ENCODE data around the gene TSHZ2. TPM values are rescaled to one million over a fixed set of nuclear protein-coding genes. Genes with fewer than 3 reads are reported as not detected.

The TSHZ2 gene
- total and polyA plus RNA-seq, 5 donors from 2014 or later: 1.00 to 41.7 (median 2.1) TPM

- Histone ChIP-seq H3K27ac (ENCODE audit: insufficient read depth, low read length, poor library complexity, severe bottlenecking) (no peak overlapping the region), H3K27me3 (ENCODE audit: control insufficient read depth, insufficient read depth, low read length) (peaks cover 1% of the 10 kb centered on the region), H3K9me3 (ENCODE audit: control insufficient read depth in 2 of 2, low read length in 2 of 2) (no peaks in the 10 kb centered on the region), H3K36me3 (ENCODE audit: control insufficient read depth, insufficient read depth, low read length) (no peaks in the 10 kb centered on the region), H3K4me1 (ENCODE audit: control insufficient read depth, insufficient read depth, low read length, poor library complexity, severe bottlenecking) (no peaks in the 10 kb centered on the region), H3K4me3 (ENCODE audit: low read depth, low read length) (no peak overlapping the region)
- Mint-ChIP-seq H3K27me3 (no peaks in the 10 kb centered on the region), H3K4me1 (peaks cover 0 to 2% (median 0%) of the 10 kb centered on the region in 4 donors), H3K36me3 (no peaks in the 10 kb centered on the region), H3K27ac (no peak overlapping the region), H3K4me3 (no peak overlapping the region), H3K9me3 (no peaks in the 10 kb centered on the region)
- no peak for ATAC-seq (ENCODE audit: low read depth in 2 of 2)
- DNase-seq: no peak
These were observed 207.6 kb downstream of the TSHZ2 start for GRCh38 chr20:53179749-53180148.

GRCh38 chr20:53180928-53181362 is 208.8 kb downstream of the TSHZ2 start:
- H3K4me3 Mint-ChIP-seq: peak overlapping the region in 1 of 4 donors; percentile 83
- ATAC-seq (ENCODE audit: low read depth in 2 of 2) (no peak), DNase-seq (no peak)
- H3K36me3 Mint-ChIP-seq: no peaks in the 10 kb centered on the region
- peaks cover 0 to 2% (median 0%) of the 10 kb centered on the region in 4 donors for H3K4me1 Mint-ChIP-seq
- H3K9me3 Mint-ChIP-seq: no peaks in the 10 kb centered on the region
- no peak overlapping the region for H3K4me3 ChIP-seq (ENCODE audit: low read depth, low read length)
- no peak overlapping the region for H3K27ac ChIP-seq (ENCODE audit: insufficient read depth, low read length, poor library complexity, severe bottlenecking)
- H3K36me3 ChIP-seq (ENCODE audit: control insufficient read depth, insufficient read depth, low read length): no peaks in the 10 kb centered on the region
- H3K9me3 ChIP-seq (ENCODE audit: control insufficient read depth in 2 of 2, low read length in 2 of 2): no peaks in the 10 kb centered on the region
- no peak overlapping the region for H3K27ac Mint-ChIP-seq
- no peaks in the 10 kb centered on the region for H3K4me1 ChIP-seq (ENCODE audit: control insufficient read depth, insufficient read depth, low read length, poor library complexity, severe bottlenecking)
- no peaks in the 10 kb centered on the region for H3K27me3 ChIP-seq (ENCODE audit: control insufficient read depth, insufficient read depth, low read length)
- no peaks in the 10 kb centered on the region for H3K27me3 Mint-ChIP-seq

GRCh38 chr20:53181866-53182376 is 209.8 kb downstream of the TSHZ2 start:
- no peaks in the 10 kb centered on the region for H3K9me3 ChIP-seq (ENCODE audit: control insufficient read depth in 2 of 2, low read length in 2 of 2)
- Mint-ChIP-seq H3K36me3 (no peaks in the 10 kb centered on the region), H3K4me1 (no peaks in the 10 kb centered on the region), H3K27me3 (no peaks in the 10 kb centered on the region), H3K9me3 (no peaks in the 10 kb centered on the region), H3K27ac (no peak overlapping the region), H3K4me3 (no peak overlapping the region)
- H3K4me3 ChIP-seq (ENCODE audit: low read depth, low read length): no peak overlapping the region
- no peaks in the 10 kb centered on the region for H3K36me3 ChIP-seq (ENCODE audit: control insufficient read depth, insufficient read depth, low read length)
- H3K27ac ChIP-seq (ENCODE audit: insufficient read depth, low read length, poor library complexity, severe bottlenecking): no peak overlapping the region
- ATAC-seq (ENCODE audit: low read depth in 2 of 2) (no peak), DNase-seq (no peak)
- no peaks in the 10 kb centered on the region for H3K27me3 ChIP-seq (ENCODE audit: control insufficient read depth, insufficient read depth, low read length)
- no peaks in the 10 kb centered on the region for H3K4me1 ChIP-seq (ENCODE audit: control insufficient read depth, insufficient read depth, low read length, poor library complexity, severe bottlenecking)

GRCh38 chr20:53183181-53183580 is 211.0 kb downstream of the TSHZ2 start:
- H3K27ac Mint-ChIP-seq: no peak overlapping the region
- no peaks in the 10 kb centered on the region for H3K9me3 Mint-ChIP-seq
- Histone ChIP-seq H3K36me3 (ENCODE audit: control insufficient read depth, insufficient read depth, low read length) (no peaks in the 10 kb centered on the region), H3K27me3 (ENCODE audit: control insufficient read depth, insufficient read depth, low read length) (no peaks in the 10 kb centered on the region), H3K4me1 (ENCODE audit: control insufficient read depth, insufficient read depth, low read length, poor library complexity, severe bottlenecking) (no peaks in the 10 kb centered on the region), H3K9me3 (ENCODE audit: control insufficient read depth in 2 of 2, low read length in 2 of 2) (no peaks in the 10 kb centered on the region), H3K4me3 (ENCODE audit: low read depth, low read length) (no peak overlapping the region), H3K27ac (ENCODE audit: insufficient read depth, low read length, poor library complexity, severe bottlenecking) (no peak overlapping the region)
- no peaks in the 10 kb centered on the region for H3K4me1 Mint-ChIP-seq
- ATAC-seq (ENCODE audit: low read depth in 2 of 2) (no peak), DNase-seq (no peak)
- H3K4me3 Mint-ChIP-seq: no peak overlapping the region
- H3K27me3 Mint-ChIP-seq: no peaks in the 10 kb centered on the region
- no peaks in the 10 kb centered on the region for H3K36me3 Mint-ChIP-seq

- H3K4me1 ChIP-seq (ENCODE audit: control insufficient read depth, insufficient read depth, low read length, poor library complexity, severe bottlenecking): no peaks in the 10 kb centered on the region
- peaks cover 0 to 1% (median 0%) of the 10 kb centered on the region in 4 donors for H3K4me1 Mint-ChIP-seq
- no peaks in the 10 kb centered on the region for H3K9me3 Mint-ChIP-seq
- no peak overlapping the region for H3K4me3 Mint-ChIP-seq
- ATAC-seq (ENCODE audit: low read depth in 2 of 2) (no peak), DNase-seq (no peak)
- peaks cover 2% of the 10 kb centered on the region for H3K27me3 Mint-ChIP-seq
- H3K9me3 ChIP-seq (ENCODE audit: control insufficient read depth in 2 of 2, low read length in 2 of 2): no peaks in the 10 kb centered on the region
- no peak overlapping the region for H3K27ac ChIP-seq (ENCODE audit: insufficient read depth, low read length, poor library complexity, severe bottlenecking)
- H3K27ac Mint-ChIP-seq: no peak overlapping the region
- H3K36me3 ChIP-seq (ENCODE audit: control insufficient read depth, insufficient read depth, low read length): no peaks in the 10 kb centered on the region
- H3K36me3 Mint-ChIP-seq: no peaks in the 10 kb centered on the region
- no peak overlapping the region for H3K4me3 ChIP-seq (ENCODE audit: low read depth, low read length)
- no peaks in the 10 kb centered on the region for H3K27me3 ChIP-seq (ENCODE audit: control insufficient read depth, insufficient read depth, low read length)
These were observed 214.5 kb downstream of the TSHZ2 start for GRCh38 chr20:53186635-53187034.

- Histone ChIP-seq H3K36me3 (ENCODE audit: control insufficient read depth, insufficient read depth, low read length) (no peaks in the 10 kb centered on the region), H3K27ac (ENCODE audit: insufficient read depth, low read length, poor library complexity, severe bottlenecking) (no peak overlapping the region), H3K9me3 (ENCODE audit: control insufficient read depth in 2 of 2, low read length in 2 of 2) (no peaks in the 10 kb centered on the region), H3K4me1 (ENCODE audit: control insufficient read depth, insufficient read depth, low read length, poor library complexity, severe bottlenecking) (no peaks in the 10 kb centered on the region), H3K4me3 (ENCODE audit: low read depth, low read length) (no peak overlapping the region), H3K27me3 (ENCODE audit: control insufficient read depth, insufficient read depth, low read length) (no peaks in the 10 kb centered on the region)
- no peak overlapping the region for H3K4me3 Mint-ChIP-seq
- DNase-seq: no peak
- no peak overlapping the region for H3K27ac Mint-ChIP-seq
- H3K9me3 Mint-ChIP-seq: no peaks in the 10 kb centered on the region
- H3K36me3 Mint-ChIP-seq: no peaks in the 10 kb centered on the region
- H3K27me3 Mint-ChIP-seq: peaks cover 8% of the 10 kb centered on the region
- no peak for ATAC-seq (ENCODE audit: low read depth in 2 of 2)
- peaks cover 0 to 6% (median 0%) of the 10 kb centered on the region in 4 donors for H3K4me1 Mint-ChIP-seq
These were observed 215.4 kb downstream of the TSHZ2 start for GRCh38 chr20:53187392-53188068.

GRCh38 chr20:53190225-53190624 is 218.1 kb downstream of the TSHZ2 start:
- Histone ChIP-seq H3K9me3 (ENCODE audit: control insufficient read depth in 2 of 2, low read length in 2 of 2) (no peaks in the 10 kb centered on the region), H3K27me3 (ENCODE audit: control insufficient read depth, insufficient read depth, low read length) (no peaks in the 10 kb centered on the region), H3K36me3 (ENCODE audit: control insufficient read depth, insufficient read depth, low read length) (no peaks in the 10 kb centered on the region), H3K4me3 (ENCODE audit: low read depth, low read length) (no peak overlapping the region), H3K27ac (ENCODE audit: insufficient read depth, low read length, poor library complexity, severe bottlenecking) (no peak overlapping the region), H3K4me1 (ENCODE audit: control insufficient read depth, insufficient read depth, low read length, poor library complexity, severe bottlenecking) (no peaks in the 10 kb centered on the region)
- H3K36me3 Mint-ChIP-seq: no peaks in the 10 kb centered on the region
- H3K27ac Mint-ChIP-seq: no peak overlapping the region
- peaks cover 0 to 6% (median 0%) of the 10 kb centered on the region in 4 donors for H3K4me1 Mint-ChIP-seq
- H3K4me3 Mint-ChIP-seq: no peak overlapping the region
- H3K9me3 Mint-ChIP-seq: peaks cover 0 to 1% (median 0%) of the 10 kb centered on the region in 7 donors
- DNase-seq: no peak
- peaks cover 8% of the 10 kb centered on the region for H3K27me3 Mint-ChIP-seq
- no peak for ATAC-seq (ENCODE audit: low read depth in 2 of 2)

- no peaks in the 10 kb centered on the region for H3K36me3 Mint-ChIP-seq
- no peak overlapping the region for H3K27ac Mint-ChIP-seq
- Histone ChIP-seq H3K27me3 (ENCODE audit: control insufficient read depth, insufficient read depth, low read length) (no peaks in the 10 kb centered on the region), H3K27ac (ENCODE audit: insufficient read depth, low read length, poor library complexity, severe bottlenecking) (no peak overlapping the region), H3K36me3 (ENCODE audit: control insufficient read depth, insufficient read depth, low read length) (no peaks in the 10 kb centered on the region), H3K4me1 (ENCODE audit: control insufficient read depth, insufficient read depth, low read length, poor library complexity, severe bottlenecking) (no peaks in the 10 kb centered on the region), H3K4me3 (ENCODE audit: low read depth, low read length) (no peak overlapping the region), H3K9me3 (ENCODE audit: control insufficient read depth in 2 of 2, low read length in 2 of 2) (no peaks in the 10 kb centered on the region)
- peaks cover 8% of the 10 kb centered on the region for H3K27me3 Mint-ChIP-seq
- ATAC-seq (ENCODE audit: low read depth in 2 of 2) (no peak), DNase-seq (no peak)
- peaks cover 0 to 6% (median 0%) of the 10 kb centered on the region in 4 donors for H3K4me1 Mint-ChIP-seq
- H3K4me3 Mint-ChIP-seq: no peak overlapping the region
- peaks cover 0 to 1% (median 0%) of the 10 kb centered on the region in 7 donors for H3K9me3 Mint-ChIP-seq
These were observed 219.8 kb downstream of the TSHZ2 start for GRCh38 chr20:53191957-53192356.
